OCI-LY3 (cell line): Measurements from ENCODE around the gene CRTC1.

Source experiments
- EZH2phosphoT487 ChIP-seq: fragments of 200-600 bp; shearing (Covaris generic); IDR thresholded peaks from 2 replicates; pipeline ENCODE4 v1.6.1; 2018; ENCODE audit warnings: antibody characterized with exemption, mixed run types, low read depth
- TF ChIP-seq, protein P1 (sequence below): fragments of 200-600, 300-600 bp; sonication (generic); IDR thresholded peaks from 2 replicates; pipeline ENCODE4 v1.5.1; 2014; ENCODE audit warnings: antibody characterized with exemption, low read length, low read depth

DNA sequence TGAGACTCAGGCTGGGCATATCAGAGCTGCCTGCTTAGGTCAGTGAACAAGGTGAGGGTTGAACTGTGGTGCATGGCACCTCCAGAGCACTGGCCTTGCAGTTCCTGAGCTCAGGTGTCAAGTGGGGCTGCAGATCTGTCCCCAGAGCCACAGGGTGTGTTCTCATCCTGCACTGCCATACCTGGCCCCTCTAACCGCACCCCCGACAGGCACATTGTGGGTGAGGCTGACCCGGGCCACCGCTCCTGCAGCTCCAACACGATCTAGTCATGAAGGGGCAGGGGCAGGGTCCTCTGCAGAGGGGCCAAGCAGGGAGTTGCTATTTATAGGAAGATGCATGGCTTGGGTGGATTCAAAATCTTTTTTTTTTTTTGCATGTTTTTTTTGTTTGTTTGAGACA is 16.7 kb upstream of the CRTC1 start:
- no peak for TF ChIP-seq EZH2phosphoT487
- TF ChIP-seq, protein P1, sequence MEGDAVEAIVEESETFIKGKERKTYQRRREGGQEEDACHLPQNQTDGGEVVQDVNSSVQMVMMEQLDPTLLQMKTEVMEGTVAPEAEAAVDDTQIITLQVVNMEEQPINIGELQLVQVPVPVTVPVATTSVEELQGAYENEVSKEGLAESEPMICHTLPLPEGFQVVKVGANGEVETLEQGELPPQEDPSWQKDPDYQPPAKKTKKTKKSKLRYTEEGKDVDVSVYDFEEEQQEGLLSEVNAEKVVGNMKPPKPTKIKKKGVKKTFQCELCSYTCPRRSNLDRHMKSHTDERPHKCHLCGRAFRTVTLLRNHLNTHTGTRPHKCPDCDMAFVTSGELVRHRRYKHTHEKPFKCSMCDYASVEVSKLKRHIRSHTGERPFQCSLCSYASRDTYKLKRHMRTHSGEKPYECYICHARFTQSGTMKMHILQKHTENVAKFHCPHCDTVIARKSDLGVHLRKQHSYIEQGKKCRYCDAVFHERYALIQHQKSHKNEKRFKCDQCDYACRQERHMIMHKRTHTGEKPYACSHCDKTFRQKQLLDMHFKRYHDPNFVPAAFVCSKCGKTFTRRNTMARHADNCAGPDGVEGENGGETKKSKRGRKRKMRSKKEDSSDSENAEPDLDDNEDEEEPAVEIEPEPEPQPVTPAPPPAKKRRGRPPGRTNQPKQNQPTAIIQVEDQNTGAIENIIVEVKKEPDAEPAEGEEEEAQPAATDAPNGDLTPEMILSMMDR = no peak
